ENCODE data around the gene KNCN.

DNA sequence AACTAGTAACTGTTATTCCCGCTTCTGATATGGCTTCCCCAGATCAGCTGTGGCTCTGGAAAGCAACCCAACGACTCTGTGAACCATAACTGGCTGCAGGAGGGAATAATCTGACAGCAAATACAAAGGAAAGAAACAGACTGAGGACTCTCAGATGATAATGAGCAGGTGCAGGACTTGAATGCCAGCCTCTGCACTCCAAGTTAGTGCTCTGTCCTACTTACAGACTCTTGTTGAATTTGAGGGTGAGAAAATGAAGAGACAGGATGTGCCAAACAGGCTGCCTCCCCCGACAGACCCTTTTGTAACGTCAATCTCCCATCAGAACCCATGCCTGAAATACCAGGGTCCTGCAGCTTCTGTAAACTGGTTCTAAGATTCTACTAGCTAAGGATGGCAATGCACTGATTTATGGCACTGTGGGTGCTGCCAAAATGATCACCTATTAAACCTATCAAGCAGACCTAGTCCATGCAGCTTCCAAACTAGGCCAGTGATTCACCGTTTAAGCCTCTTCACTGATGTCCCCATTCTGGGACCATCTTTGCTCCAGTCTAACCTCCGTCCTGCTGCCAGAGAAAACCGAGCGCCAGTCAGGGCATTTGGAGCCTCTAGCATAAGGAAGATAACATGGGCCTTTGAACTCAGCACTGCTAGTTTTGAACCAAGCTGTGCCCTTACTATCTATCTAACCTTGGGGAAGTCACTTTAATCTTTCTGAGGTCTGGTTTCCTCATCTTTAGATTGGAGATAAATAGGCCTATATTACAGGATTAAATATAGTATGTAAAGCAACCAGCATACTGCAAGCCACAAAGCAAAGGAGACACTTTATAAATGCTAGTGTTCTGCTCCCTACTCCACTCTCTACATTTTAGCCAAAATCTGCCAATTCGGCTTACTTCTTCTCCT is 47.9 kb upstream of the KNCN start:
- TF ChIP-seq, protein P1, sequence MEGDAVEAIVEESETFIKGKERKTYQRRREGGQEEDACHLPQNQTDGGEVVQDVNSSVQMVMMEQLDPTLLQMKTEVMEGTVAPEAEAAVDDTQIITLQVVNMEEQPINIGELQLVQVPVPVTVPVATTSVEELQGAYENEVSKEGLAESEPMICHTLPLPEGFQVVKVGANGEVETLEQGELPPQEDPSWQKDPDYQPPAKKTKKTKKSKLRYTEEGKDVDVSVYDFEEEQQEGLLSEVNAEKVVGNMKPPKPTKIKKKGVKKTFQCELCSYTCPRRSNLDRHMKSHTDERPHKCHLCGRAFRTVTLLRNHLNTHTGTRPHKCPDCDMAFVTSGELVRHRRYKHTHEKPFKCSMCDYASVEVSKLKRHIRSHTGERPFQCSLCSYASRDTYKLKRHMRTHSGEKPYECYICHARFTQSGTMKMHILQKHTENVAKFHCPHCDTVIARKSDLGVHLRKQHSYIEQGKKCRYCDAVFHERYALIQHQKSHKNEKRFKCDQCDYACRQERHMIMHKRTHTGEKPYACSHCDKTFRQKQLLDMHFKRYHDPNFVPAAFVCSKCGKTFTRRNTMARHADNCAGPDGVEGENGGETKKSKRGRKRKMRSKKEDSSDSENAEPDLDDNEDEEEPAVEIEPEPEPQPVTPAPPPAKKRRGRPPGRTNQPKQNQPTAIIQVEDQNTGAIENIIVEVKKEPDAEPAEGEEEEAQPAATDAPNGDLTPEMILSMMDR (IDR thresholded peaks at IDR 0.05; ENCODE audit: low read depth, low read length): no peak
- TF ChIP-seq EZH2phosphoT487 (IDR thresholded peaks at IDR 0.05; ENCODE audit: low read depth): no peak
